Measurements from ENCODE around the gene TNS3.

DNA sequence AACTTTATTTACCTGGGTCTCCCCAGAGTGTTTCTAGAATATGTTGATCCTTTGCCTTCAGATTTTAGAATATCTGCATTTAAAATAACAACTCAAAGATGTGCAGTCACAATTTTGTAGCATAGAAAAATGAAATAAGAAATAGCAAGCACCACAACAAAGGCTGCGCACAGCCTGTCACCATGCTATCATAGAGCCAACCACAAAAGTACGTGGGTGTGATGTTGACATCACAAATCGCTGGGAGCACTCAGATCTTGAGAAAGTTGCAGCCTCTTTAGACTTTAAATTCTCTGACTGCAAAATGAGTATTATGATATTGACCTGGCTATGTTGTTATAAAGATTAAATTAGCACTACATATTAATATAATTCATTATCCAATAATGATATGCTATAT lies 177.9 kb downstream of the TNS3 start:
- TF ChIP-seq, protein P1, sequence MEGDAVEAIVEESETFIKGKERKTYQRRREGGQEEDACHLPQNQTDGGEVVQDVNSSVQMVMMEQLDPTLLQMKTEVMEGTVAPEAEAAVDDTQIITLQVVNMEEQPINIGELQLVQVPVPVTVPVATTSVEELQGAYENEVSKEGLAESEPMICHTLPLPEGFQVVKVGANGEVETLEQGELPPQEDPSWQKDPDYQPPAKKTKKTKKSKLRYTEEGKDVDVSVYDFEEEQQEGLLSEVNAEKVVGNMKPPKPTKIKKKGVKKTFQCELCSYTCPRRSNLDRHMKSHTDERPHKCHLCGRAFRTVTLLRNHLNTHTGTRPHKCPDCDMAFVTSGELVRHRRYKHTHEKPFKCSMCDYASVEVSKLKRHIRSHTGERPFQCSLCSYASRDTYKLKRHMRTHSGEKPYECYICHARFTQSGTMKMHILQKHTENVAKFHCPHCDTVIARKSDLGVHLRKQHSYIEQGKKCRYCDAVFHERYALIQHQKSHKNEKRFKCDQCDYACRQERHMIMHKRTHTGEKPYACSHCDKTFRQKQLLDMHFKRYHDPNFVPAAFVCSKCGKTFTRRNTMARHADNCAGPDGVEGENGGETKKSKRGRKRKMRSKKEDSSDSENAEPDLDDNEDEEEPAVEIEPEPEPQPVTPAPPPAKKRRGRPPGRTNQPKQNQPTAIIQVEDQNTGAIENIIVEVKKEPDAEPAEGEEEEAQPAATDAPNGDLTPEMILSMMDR (IDR thresholded peaks at IDR 0.05; ENCODE audit: low read depth, low read length, poor library complexity, severe bottlenecking): no peak
- no peak for TF ChIP-seq EZH2phosphoT487 (IDR thresholded peaks at IDR 0.05; ENCODE audit: borderline replicate concordance, low read length)

Data from DOHH2 (cell line).